Mesenchymal stem cell (in vitro differentiated cells and primary cell): ENCODE measurements around the gene ZFPL1.

Experiments used
- DNase-seq: peaks from one replicate; pipeline ENCODE4 v3.0.0-alpha.2; 2013
- H2AFZ ChIP-seq: one replicate; pipeline ENCODE4 v1.6.1; 2013; ENCODE audit warnings: low read depth, mild to moderate bottlenecking, control low read depth, inconsistent platforms, low read length, moderate library complexity
- H2AK5ac ChIP-seq: 2 replicates; pipeline ENCODE4 v1.6.1; 2013; ENCODE audit warnings: low read length, moderate library complexity, mild to moderate bottlenecking, inconsistent platforms; ENCODE audit not compliant: severe bottlenecking
- H2BK120ac ChIP-seq: one replicate; pipeline ENCODE4 v1.6.1; 2013; ENCODE audit warnings: low read depth, mild to moderate bottlenecking, inconsistent platforms, low read length, moderate library complexity
- H2BK12ac ChIP-seq, 2 experiments: one replicate each; pipeline ENCODE4 v1.6.1; 2013; ENCODE audit warnings: inconsistent platforms in 2 of 2, low read length in 2 of 2, mild to moderate bottlenecking in 2 of 2, moderate library complexity in 2 of 2, control low read depth in 1 of 2
- H2BK15ac ChIP-seq: one replicate; pipeline ENCODE4 v1.6.1; 2013; ENCODE audit warnings: mild to moderate bottlenecking, low read depth, inconsistent platforms; ENCODE audit not compliant: poor library complexity, severe bottlenecking
- H2BK5ac ChIP-seq: 2 replicates; pipeline ENCODE4 v1.6.1; 2013; ENCODE audit warnings: low read depth, mild to moderate bottlenecking, low read length, control low read depth, inconsistent platforms; ENCODE audit not compliant: poor library complexity, severe bottlenecking
- H3K14ac ChIP-seq, 2 experiments: one replicate each; pipeline ENCODE4 v1.6.1; 2013; ENCODE audit warnings: inconsistent platforms in 2 of 2, low read length in 2 of 2, control low read depth in 1 of 2, mild to moderate bottlenecking in 1 of 2, moderate library complexity in 1 of 2
- H3K18ac ChIP-seq, 2 experiments: one replicate each; pipeline ENCODE4 v1.6.1; 2013; ENCODE audit warnings: inconsistent platforms in 2 of 2, low read length in 2 of 2, control low read depth in 1 of 2, low read depth in 1 of 2, mild to moderate bottlenecking in 1 of 2
- H3K23ac ChIP-seq, 2 experiments: one replicate each; pipeline ENCODE4 v1.6.1; 2013; ENCODE audit warnings: inconsistent platforms in 2 of 2, low read length in 2 of 2, mild to moderate bottlenecking in 2 of 2, moderate library complexity in 2 of 2, control low read depth in 1 of 2
- H3K27ac ChIP-seq: 2 replicates; pipeline ENCODE4 v1.5.1; 2013; ENCODE audit warnings: mild to moderate bottlenecking, moderate library complexity, low read length, control low read depth, inconsistent platforms; ENCODE audit not compliant: poor library complexity, severe bottlenecking
- H3K27me3 ChIP-seq, 2 experiments: 2 replicates each; pipeline versions ENCODE4 v1.6.1 to v1.7.0; 2013; ENCODE audit warnings: low read length in 2 of 2, mild to moderate bottlenecking in 2 of 2, moderate library complexity in 2 of 2, control low read depth in 1 of 2, inconsistent platforms in 1 of 2; ENCODE audit not compliant: control insufficient read depth in 1 of 2, insufficient read depth in 1 of 2
- H3K36me3 ChIP-seq, 2 experiments: 2 replicates each; pipeline versions ENCODE4 v1.6.1 to v1.7.0; 2013; ENCODE audit warnings: low read length in 2 of 2, control low read depth in 1 of 2, inconsistent platforms in 1 of 2, low read depth in 1 of 2, mild to moderate bottlenecking in 1 of 2; ENCODE audit not compliant: insufficient read depth in 2 of 2, control insufficient read depth in 1 of 2
- H3K4ac ChIP-seq, 2 experiments: one replicate each; pipeline ENCODE4 v1.6.1; 2013; ENCODE audit warnings: inconsistent platforms in 2 of 2, low read length in 2 of 2, mild to moderate bottlenecking in 2 of 2, moderate library complexity in 2 of 2, control low read depth in 1 of 2, low read depth in 1 of 2
- H3K4me1 ChIP-seq: 2 replicates; pipeline ENCODE4 v1.6.1; 2013; ENCODE audit warnings: low read depth, low read length, control low read depth; ENCODE audit not compliant: control insufficient read depth, insufficient read depth
- H3K4me2 ChIP-seq: 2 replicates; pipeline ENCODE4 v1.6.1; 2013; ENCODE audit warnings: low read length, mild to moderate bottlenecking, inconsistent platforms; ENCODE audit not compliant: poor library complexity, severe bottlenecking
- H3K4me3 ChIP-seq, 2 experiments: 2 replicates each; pipeline versions ENCODE4 v1.5.1 to v1.7.0; 2013; ENCODE audit warnings: low read length in 2 of 2, mild to moderate bottlenecking in 2 of 2, control low read depth in 1 of 2, low read depth in 1 of 2; ENCODE audit not compliant: insufficient read depth in 1 of 2
- H3K79me1 ChIP-seq: replicated peaks from 2 replicates; pipeline ENCODE4 v1.6.1; 2013; ENCODE audit warnings: mild to moderate bottlenecking, control low read depth, low read length, inconsistent platforms; ENCODE audit not compliant: poor library complexity, severe bottlenecking
- H3K9ac ChIP-seq: 2 replicates; pipeline ENCODE4 v1.7.0; 2013; ENCODE audit warnings: mild to moderate bottlenecking, low read length, moderate library complexity
- H3K9me3 ChIP-seq: 2 replicates; pipeline ENCODE4 v1.7.0; 2013; ENCODE audit warnings: mild to moderate bottlenecking, low read length; ENCODE audit not compliant: control insufficient read depth
- H4K8ac ChIP-seq: one replicate; pipeline ENCODE4 v1.6.1; 2013; ENCODE audit warnings: inconsistent platforms, mild to moderate bottlenecking, low read length, moderate library complexity
- H4K91ac ChIP-seq: one replicate; pipeline ENCODE4 v1.6.1; 2013; ENCODE audit warnings: mild to moderate bottlenecking, low read length, inconsistent platforms
- WGBS: methylation state at CpG from one replicate; pipeline ENCODE4 v1.1.7; 2013; ENCODE audit warnings: mixed read lengths; 5-methylcytosine and 5-hydroxymethylcytosine counted together

ZFPL1 gene

GRCh38 chr11:65131417-65131776 is 47.4 kb downstream of the ZFPL1 start:
- no peak for DNase-seq
- Histone ChIP-seq H3K9me3 (no peaks in the 10 kb centered on the region), H2BK15ac (no peak overlapping the region), H2BK5ac (no peak overlapping the region), H2AK5ac (no peak overlapping the region), H2AFZ (no peak overlapping the region), H2BK12ac (no peak overlapping the region), H3K14ac (no peak overlapping the region), H3K18ac (no peak overlapping the region), H3K79me1 (peaks cover 28% of the 10 kb centered on the region), H3K36me3 (peaks cover 62 to 65% of the 10 kb centered on the region in 2 experiments), H3K27me3 (no peaks in the 10 kb centered on the region), H3K4me2 (no peak overlapping the region), H2BK120ac (no peak overlapping the region), H4K8ac (no peak overlapping the region), H3K4ac (no peak overlapping the region), H3K4me3 (no peak overlapping the region), H4K91ac (no peak overlapping the region), H3K4me1 (peaks cover 23% of the 10 kb centered on the region), H3K23ac (no peak overlapping the region), H3K27ac (no peak overlapping the region), H3K9ac (no peak overlapping the region)
- 88% methylated on average over 3 of the region's 3 CpGs for WGBS

GRCh38 chr11:65131895-65132237 is 47.8 kb downstream of the ZFPL1 start:
- WGBS: 96% methylated on average over 5 of the region's 6 CpGs
- no peak overlapping the region for H2BK15ac ChIP-seq
- H2BK5ac ChIP-seq: no peak overlapping the region
- H3K27me3 ChIP-seq: no peaks in the 10 kb centered on the region
- H3K18ac ChIP-seq: no peak overlapping the region
- peak overlapping the region; percentile 30 for H3K9ac ChIP-seq
- H2BK12ac ChIP-seq: no peak overlapping the region
- no peak overlapping the region for H2BK120ac ChIP-seq
- no peak overlapping the region for H2AFZ ChIP-seq
- no peak overlapping the region for H3K4me3 ChIP-seq
- no peak overlapping the region for H2AK5ac ChIP-seq
- DNase-seq: no peak
- H3K14ac ChIP-seq: no peak overlapping the region
- H3K4ac ChIP-seq: no peak overlapping the region
- peaks cover 26% of the 10 kb centered on the region for H3K79me1 ChIP-seq
- no peak overlapping the region for H3K27ac ChIP-seq
- peaks cover 57 to 60% of the 10 kb centered on the region in 2 experiments for H3K36me3 ChIP-seq
- H3K23ac ChIP-seq: no peak overlapping the region
- H4K91ac ChIP-seq: no peak overlapping the region
- H4K8ac ChIP-seq: no peak overlapping the region
- peaks cover 23% of the 10 kb centered on the region for H3K4me1 ChIP-seq
- no peaks in the 10 kb centered on the region for H3K9me3 ChIP-seq
- H3K4me2 ChIP-seq: no peak overlapping the region

DNA sequence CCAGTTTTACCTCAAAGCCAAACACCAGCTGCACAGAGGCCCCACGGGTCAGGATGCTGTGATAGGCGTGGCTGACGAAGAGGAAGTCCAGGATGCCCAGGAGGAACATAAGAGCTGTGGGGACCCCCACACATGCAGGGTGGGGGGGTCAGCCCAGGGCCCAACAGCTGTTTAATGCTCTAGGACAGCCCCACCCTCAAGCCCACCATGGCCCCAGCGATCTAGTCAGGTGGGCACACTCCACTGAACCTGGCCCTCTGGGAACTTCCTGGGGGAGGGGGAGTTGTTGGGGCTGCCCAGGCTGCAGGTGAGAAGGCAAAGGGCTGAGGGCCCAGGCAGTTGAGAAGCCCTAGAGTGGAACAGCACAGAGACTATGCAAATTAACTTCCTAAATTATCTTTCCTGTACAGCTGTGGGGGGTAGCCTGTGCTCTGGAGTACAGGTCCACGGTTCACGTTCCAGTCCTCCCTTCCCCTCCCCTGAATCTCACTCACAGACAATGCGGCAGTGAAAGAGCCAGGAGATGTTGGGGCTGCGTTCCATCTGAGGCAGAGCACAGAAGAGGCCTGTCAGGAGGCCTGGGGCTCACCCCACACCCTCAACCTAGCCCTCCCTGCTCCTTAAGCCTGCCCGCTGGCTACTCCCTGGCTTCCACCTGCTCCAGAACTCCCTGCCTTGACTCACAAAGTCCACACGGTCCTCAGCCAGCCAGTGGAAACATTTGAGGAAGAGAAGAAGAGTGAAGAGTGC is 48.4 kb downstream of the ZFPL1 start:
- Histone ChIP-seq H3K14ac (no peak overlapping the region), H4K8ac (no peak overlapping the region), H3K23ac (no peak overlapping the region), H3K27me3 (no peaks in the 10 kb centered on the region), H3K79me1 (peaks cover 26% of the 10 kb centered on the region), H2BK120ac (no peak overlapping the region), H2AK5ac (no peak overlapping the region), H2BK15ac (no peak overlapping the region), H3K9me3 (no peaks in the 10 kb centered on the region), H3K18ac (no peak overlapping the region), H3K4me3 (peak overlapping the region in 1 of 2 experiments; percentile 93), H3K27ac (no peak overlapping the region), H2BK5ac (no peak overlapping the region), H2BK12ac (no peak overlapping the region), H3K4me1 (peaks cover 23% of the 10 kb centered on the region), H4K91ac (no peak overlapping the region), H3K4me2 (no peak overlapping the region), H3K9ac (peak overlapping the region; percentile 99), H3K36me3 (peaks cover 52 to 55% of the 10 kb centered on the region in 2 experiments), H2AFZ (no peak overlapping the region), H3K4ac (no peak overlapping the region)
- no peak for DNase-seq
- 89% methylated on average over 8 of the region's 10 CpGs for WGBS

GRCh38 chr11:65132988-65133700 is 49.1 kb downstream of the ZFPL1 start:
- peaks cover 21% of the 10 kb centered on the region for H3K79me1 ChIP-seq
- H2AFZ ChIP-seq: no peak overlapping the region
- no peak overlapping the region for H2BK120ac ChIP-seq
- peak; percentile 17 for DNase-seq
- no peak overlapping the region for H2BK12ac ChIP-seq
- H3K36me3 ChIP-seq: peaks cover 45 to 48% of the 10 kb centered on the region in 2 experiments
- peak overlapping the region; percentile 91 for H3K4me2 ChIP-seq
- no peak overlapping the region for H2AK5ac ChIP-seq
- H3K4me3 ChIP-seq: peak overlapping the region; percentile 93
- no peak overlapping the region for H2BK15ac ChIP-seq
- no peak overlapping the region for H3K27ac ChIP-seq
- no peak overlapping the region for H3K23ac ChIP-seq
- no peaks in the 10 kb centered on the region for H3K9me3 ChIP-seq
- peaks cover 23% of the 10 kb centered on the region for H3K4me1 ChIP-seq
- peak overlapping the region; percentile 99 for H3K9ac ChIP-seq
- no peak overlapping the region for H3K14ac ChIP-seq
- H3K4ac ChIP-seq: no peak overlapping the region
- whole genome bisulfite sequencing: 79% methylated on average over 17 of the region's 18 CpGs
- H2BK5ac ChIP-seq: no peak overlapping the region
- H4K91ac ChIP-seq: no peak overlapping the region
- H3K27me3 ChIP-seq: no peaks in the 10 kb centered on the region
- no peak overlapping the region for H4K8ac ChIP-seq
- peak overlapping the region in 1 of 2 experiments; percentile 99 for H3K18ac ChIP-seq
